Cardiac fibroblast (primary cell): ENCODE measurements around the gene PDGFRB.

ENCODE experiments used
- DNase-seq, 2 donors: peaks; one replicate each; pipeline versions ENCODE4 v3.0.0 to v3.0.0-alpha.2; 2010; ENCODE audit warnings: low read depth in 2 of 2
- H3K4me3 ChIP-seq, 2 donors: replicated peaks in 1 of 2; 1 replicate in 1 of 2; 2 replicates in 1 of 2; pipeline ENCODE4 v1.5.1; 2011; ENCODE audit warnings: low read depth in 2 of 2, low read length in 2 of 2, mild to moderate bottlenecking in 2 of 2, moderate library complexity in 1 of 2
- CTCF ChIP-seq: IDR thresholded peaks from one replicate; pipeline ENCODE4 v1.5.1; 2011; ENCODE audit warnings: low read depth, mild to moderate bottlenecking, low read length, inconsistent platforms

PDGFRB gene

GRCh38 chr5:150122536-150123481 lies 32.8 kb downstream of the PDGFRB start:
- no peak for TF ChIP-seq CTCF
- no peak for DNase-seq
- no peak overlapping the region for H3K4me3 ChIP-seq

- DNase-seq: no peak
- no peak overlapping the region for H3K4me3 ChIP-seq
- TF ChIP-seq CTCF: peak; percentile 26
Observed at GRCh38 chr5:150122158-150122510, 33.5 kb downstream of the PDGFRB start.

GRCh38 chr5:150121448-150122157 lies 34.0 kb downstream of the PDGFRB start:
- no peak overlapping the region for H3K4me3 ChIP-seq
- DNase-seq: no peak
- no peak for TF ChIP-seq CTCF

GRCh38 chr5:150120617-150121447 lies 34.8 kb downstream of the PDGFRB start:
- H3K4me3 ChIP-seq: no peak overlapping the region
- TF ChIP-seq CTCF: no peak
- DNase-seq: no peak

- H3K4me3 ChIP-seq: no peak overlapping the region
- no peak for TF ChIP-seq CTCF
- DNase-seq: no peak
Observed at GRCh38 chr5:150120062-150120441, 35.6 kb downstream of the PDGFRB start.

GRCh38 chr5:150119421-150120061 lies 36.1 kb downstream of the PDGFRB start:
- no peak for TF ChIP-seq CTCF
- no peak for DNase-seq

More at GRCh38 chr5:150119421-150120061, 36.1 kb downstream of the PDGFRB start:
- H3K4me3 ChIP-seq: no peak overlapping the region
